Endodermal cell (in vitro differentiated cells): Measurements from ENCODE around the gene CHCHD3. TPM values are rescaled to one million over a fixed set of nuclear protein-coding genes. Genes with fewer than 3 reads are reported as not detected.

ENCODE experiments used
- DNase-seq: peaks from one replicate; pipeline ENCODE4 v3.0.0-alpha.2; 2017
- H3K27ac ChIP-seq: 2 replicates; pipeline ENCODE4 v1.5.1; 2013; ENCODE audit warnings: mild to moderate bottlenecking, low read depth, low read length, moderate library complexity
- H3K27me3 ChIP-seq: 2 replicates; pipeline ENCODE4 v1.6.1; 2013; ENCODE audit warnings: mild to moderate bottlenecking, low read length, moderate library complexity; ENCODE audit not compliant: insufficient read depth, control insufficient read depth, poor library complexity, severe bottlenecking
- H3K36me3 ChIP-seq: 2 replicates; pipeline ENCODE4 v1.7.0; 2013; ENCODE audit warnings: mild to moderate bottlenecking, low read length, moderate library complexity; ENCODE audit not compliant: control insufficient read depth, insufficient read depth
- H3K4me1 ChIP-seq: one replicate; pipeline ENCODE4 v1.7.0; 2013; ENCODE audit warnings: low read length; ENCODE audit not compliant: control insufficient read depth, insufficient read depth
- H3K4me3 ChIP-seq: 2 replicates; pipeline ENCODE4 v1.5.1; 2013; ENCODE audit warnings: mild to moderate bottlenecking, low read length, moderate library complexity
- H3K9ac ChIP-seq: 2 replicates; pipeline ENCODE4 v1.6.1; 2013; ENCODE audit warnings: mild to moderate bottlenecking, low read length, moderate library complexity; ENCODE audit not compliant: poor library complexity, severe bottlenecking; ENCODE audit errors: extremely low read depth
- H3K9me3 ChIP-seq: 2 replicates; pipeline ENCODE4 v1.6.1; 2013; ENCODE audit warnings: mild to moderate bottlenecking, low read length, moderate library complexity; ENCODE audit not compliant: control insufficient read depth
- H3K27ac Mint-ChIP-seq: 2 replicates; pipeline ENCODE4 v1.8.0; 2020; ENCODE audit warnings: mixed read lengths
- H3K27me3 Mint-ChIP-seq: 2 replicates; pipeline ENCODE4 v1.8.0; 2021; ENCODE audit warnings: mild to moderate bottlenecking, mixed read lengths; ENCODE audit not compliant: insufficient read depth
- H3K36me3 Mint-ChIP-seq: 2 replicates; pipeline ENCODE4 v1.8.0; 2020; ENCODE audit warnings: low read depth, mixed read lengths
- H3K4me1 Mint-ChIP-seq: 2 replicates; pipeline ENCODE4 v1.8.0; 2020; ENCODE audit warnings: mixed read lengths
- H3K4me3 Mint-ChIP-seq: 2 replicates; pipeline ENCODE4 v1.8.0; 2020; ENCODE audit warnings: mild to moderate bottlenecking, moderate library complexity, mixed read lengths
- H3K9me3 Mint-ChIP-seq: 2 replicates; pipeline ENCODE4 v1.8.0; 2020; ENCODE audit warnings: mild to moderate bottlenecking, mixed read lengths
- CTCF ChIP-seq: fragments of 200-600 bp; sonication (generic); conservative IDR thresholded peaks from 2 replicates; pipeline ENCODE4 v1.5.0; 2021; ENCODE audit warnings: antibody characterized with exemption, mild to moderate bottlenecking
- WGBS, 2 experiments: methylation state at CpG; one replicate each; pipeline versions ENCODE4 v1.1.5 to v1.1.7; 2013; ENCODE audit warnings: missing lambda C conversion rate in 2 of 2, mixed read lengths in 1 of 2; ENCODE audit not compliant: insufficient coverage in 1 of 2, insufficient read length in 1 of 2; 5-methylcytosine and 5-hydroxymethylcytosine counted together
- total RNA-seq, 2 donors: library from RNA; stranded (reverse); fragmentation: NEBNext Ultra II Directional in 1 of 2; extraction: Animal tissue kit (Norgen Biotek cat#: 25700) in 1 of 2; gene quantifications; 2 replicates in 1 of 2; 3 replicates in 1 of 2; pipeline ENCODE4 v1.2.1, GENCODE V29; 2021

CHCHD3 gene
- total RNA-seq, 2 donors from 2014 or later = 70.4 to 75.2 TPM

DNA sequence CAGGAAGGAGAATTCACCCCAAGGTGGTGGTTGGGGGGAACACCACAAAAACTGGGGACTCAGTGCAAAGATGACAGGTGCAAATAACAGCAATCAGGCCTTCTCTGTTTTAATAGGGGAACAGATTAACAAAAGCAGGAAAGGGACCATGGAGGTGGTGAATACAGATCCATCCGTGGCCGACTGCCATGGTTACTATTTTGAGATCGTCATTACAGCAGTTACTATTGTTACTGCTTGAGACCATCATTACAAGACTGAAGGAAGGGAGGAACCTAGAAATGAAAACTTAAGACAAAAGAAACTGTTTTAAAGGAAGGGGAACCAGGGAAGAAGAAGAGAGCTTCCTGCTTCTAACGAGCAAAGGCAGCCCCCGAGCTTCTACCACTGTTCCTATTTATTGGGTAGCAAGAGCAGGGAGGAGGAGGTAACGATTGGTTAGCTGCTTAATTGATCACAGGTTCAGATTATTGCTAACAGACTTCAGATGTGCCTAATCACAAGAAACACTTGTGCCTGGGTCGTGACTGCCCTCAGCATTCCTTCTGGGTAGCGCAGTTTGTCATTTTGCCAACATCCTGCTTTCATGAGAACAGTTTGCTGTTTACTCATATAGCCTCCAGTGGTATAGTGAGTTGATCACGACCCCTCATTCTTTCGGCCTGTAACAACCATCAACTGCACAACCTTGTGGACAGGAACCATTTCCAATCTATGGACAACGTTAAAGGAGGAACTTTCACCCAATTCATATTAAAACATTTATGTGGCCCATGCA is 216.3 kb downstream of the CHCHD3 start:
- Histone ChIP-seq H3K9ac (no peak overlapping the region), H3K4me3 (no peak overlapping the region), H3K27ac (no peak overlapping the region), H3K27me3 (no peaks in the 10 kb centered on the region), H3K9me3 (peaks cover 18% of the 10 kb centered on the region), H3K36me3 (no peaks in the 10 kb centered on the region), H3K4me1 (no peaks in the 10 kb centered on the region)
- peaks cover 9% of the 10 kb centered on the region for H3K36me3 Mint-ChIP-seq
- H3K4me1 Mint-ChIP-seq = no peaks in the 10 kb centered on the region
- H3K9me3 Mint-ChIP-seq = peaks cover 8% of the 10 kb centered on the region
- no peak for TF ChIP-seq CTCF
- H3K27me3 Mint-ChIP-seq = no peaks in the 10 kb centered on the region
- WGBS, 2 experiments = 93 to 95% methylated on average over 10 to 11 of the region's 11 CpGs
- H3K4me3 Mint-ChIP-seq = no peak overlapping the region
- no peak overlapping the region for H3K27ac Mint-ChIP-seq
- no peak for DNase-seq

GRCh38 chr7:132861940-132862554 is 219.8 kb downstream of the CHCHD3 start:
- peaks cover 8% of the 10 kb centered on the region for H3K9me3 Mint-ChIP-seq
- no peaks in the 10 kb centered on the region for H3K4me1 ChIP-seq
- H3K27ac ChIP-seq = no peak overlapping the region
- WGBS, 2 experiments = 91 to 100% methylated on average over 1 to 4 of the region's 4 CpGs
- H3K9ac ChIP-seq = no peak overlapping the region
- H3K27ac Mint-ChIP-seq = no peak overlapping the region
- H3K36me3 ChIP-seq = no peaks in the 10 kb centered on the region
- H3K27me3 Mint-ChIP-seq = no peaks in the 10 kb centered on the region
- H3K36me3 Mint-ChIP-seq = peaks cover 11% of the 10 kb centered on the region
- no peak overlapping the region for H3K4me3 Mint-ChIP-seq
- no peaks in the 10 kb centered on the region for H3K27me3 ChIP-seq
- DNase-seq = no peak
- TF ChIP-seq CTCF = no peak
- H3K4me3 ChIP-seq = no peak overlapping the region
- peaks cover 18% of the 10 kb centered on the region for H3K9me3 ChIP-seq
- no peaks in the 10 kb centered on the region for H3K4me1 Mint-ChIP-seq

DNA sequence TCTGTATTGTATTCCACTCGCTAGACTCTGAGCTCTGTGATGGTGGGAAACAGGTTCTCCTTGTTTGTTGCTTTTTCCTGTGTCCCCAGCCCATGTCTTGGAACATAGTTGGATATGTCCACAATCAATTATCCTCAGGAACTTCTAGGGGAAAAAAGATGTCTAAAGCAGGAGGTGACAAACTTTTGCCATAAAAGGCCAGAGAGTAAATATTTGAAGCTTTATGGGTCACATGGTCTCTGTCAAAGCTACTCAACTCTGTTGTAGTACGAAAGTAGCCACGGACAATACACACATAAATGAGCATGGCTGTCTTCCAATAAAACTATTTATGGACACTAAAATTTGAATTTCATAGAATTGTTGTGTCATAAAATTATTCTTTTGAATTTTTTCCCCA is 220.5 kb downstream of the CHCHD3 start:
- Mint-ChIP-seq H3K9me3 (peaks cover 8% of the 10 kb centered on the region), H3K4me1 (no peaks in the 10 kb centered on the region), H3K4me3 (no peak overlapping the region), H3K27me3 (no peaks in the 10 kb centered on the region), H3K27ac (no peak overlapping the region), H3K36me3 (peaks cover 11% of the 10 kb centered on the region)
- H3K9ac ChIP-seq = no peak overlapping the region
- H3K4me1 ChIP-seq = no peaks in the 10 kb centered on the region
- WGBS, 2 experiments = 94 to 100% methylated on average over 1 to 3 of the region's 3 CpGs
- no peaks in the 10 kb centered on the region for H3K27me3 ChIP-seq
- DNase-seq = no peak
- H3K9me3 ChIP-seq = peaks cover 18% of the 10 kb centered on the region
- TF ChIP-seq CTCF = no peak
- H3K27ac ChIP-seq = no peak overlapping the region
- H3K4me3 ChIP-seq = no peak overlapping the region
- H3K36me3 ChIP-seq = no peaks in the 10 kb centered on the region
